Tibial nerve (tissue), 3 donors: ENCODE results near the gene HUNK.

Source experiments
- CTCF ChIP-seq, 5 experiments: fragments of 200-600 bp in 3 of 5; fragments of 450-650 bp in 2 of 5; sonication (generic) in 3 of 5; IDR thresholded peaks; one replicate each; pipeline ENCODE4 v1.5.1; 2016 to 2019; ENCODE audit warnings: antibody characterized with exemption in 5 of 5, mild to moderate bottlenecking in 3 of 5, moderate library complexity in 2 of 5
- POLR2A ChIP-seq, 2 donors: fragments of 450-650 bp; IDR thresholded peaks; one replicate each; pipeline ENCODE4 v1.6.1; 2017; ENCODE audit warnings: antibody characterized with exemption in 2 of 2, mild to moderate bottlenecking in 2 of 2, moderate library complexity in 2 of 2

GRCh38 chr21:31847761-31848160 is 25.1 kb upstream of the HUNK start:
- TF ChIP-seq CTCF (IDR thresholded peaks at IDR 0.05) = no peak
- no peak for TF ChIP-seq POLR2A (IDR thresholded peaks at IDR 0.05)
